ENCODE measurements around the gene MAGI3.
"Not testable (repeated sequence)": the region's sequence is repeated elsewhere in the genome, so short reads cannot be mapped to it uniquely, and the experiment has no call there.

The MAGI3 gene

DNA sequence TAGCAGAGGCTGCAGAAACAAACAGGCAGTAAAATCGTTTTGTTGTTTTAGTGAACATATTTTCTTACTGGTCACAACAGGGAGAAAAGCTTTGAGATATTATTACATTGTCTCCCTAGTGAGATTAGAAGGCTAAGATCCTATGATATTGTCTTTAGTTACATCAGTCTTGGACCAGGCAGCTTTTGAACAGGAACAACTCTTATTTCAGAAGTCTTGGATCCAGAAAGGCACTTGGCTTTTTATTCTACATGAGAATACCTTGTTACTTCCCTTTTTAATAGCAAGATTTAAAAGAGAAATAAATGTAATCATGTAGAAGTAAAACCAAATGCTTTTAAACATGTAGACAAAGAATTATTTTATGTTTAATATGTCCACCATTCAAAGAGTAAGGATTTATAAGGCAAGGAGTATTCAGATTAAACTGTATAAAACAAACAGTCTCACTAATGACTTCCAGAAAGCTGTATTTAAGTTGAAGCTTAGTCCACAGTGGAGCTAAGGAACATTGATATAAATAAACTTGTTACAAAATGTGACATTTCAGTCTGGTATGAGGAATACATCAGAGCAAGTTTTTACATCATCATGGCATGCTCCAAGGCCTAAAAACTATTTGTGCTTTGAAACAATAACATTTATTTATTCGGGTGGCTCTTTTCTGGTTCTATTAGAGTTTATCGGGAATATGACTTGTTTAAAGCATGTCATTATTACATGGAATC is 296.7 kb downstream of the MAGI3 start:
- DNase-seq (ENCODE audit: low read depth, low spot score), result no peak

DNA sequence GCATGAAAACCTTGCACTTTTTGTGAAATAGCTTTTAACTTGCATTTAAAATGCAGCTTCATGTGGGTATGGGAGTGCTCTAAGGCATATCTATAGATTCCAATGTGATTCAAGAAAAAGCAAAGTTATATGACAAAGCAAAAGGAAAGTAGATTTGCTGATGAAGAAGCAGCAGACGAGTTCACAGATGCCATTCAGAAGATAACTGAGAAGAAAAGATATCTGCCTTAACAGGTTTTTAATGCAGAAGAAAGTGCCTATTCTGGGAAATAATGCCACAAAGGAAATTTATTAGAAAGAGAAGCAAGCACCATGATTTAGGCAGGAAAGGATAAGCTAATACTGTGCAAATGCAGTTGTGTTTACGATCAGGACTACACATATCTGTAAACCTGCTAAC is 300.9 kb downstream of the MAGI3 start:
- DNase-seq (ENCODE audit: low read depth, low spot score), result no peak

DNA sequence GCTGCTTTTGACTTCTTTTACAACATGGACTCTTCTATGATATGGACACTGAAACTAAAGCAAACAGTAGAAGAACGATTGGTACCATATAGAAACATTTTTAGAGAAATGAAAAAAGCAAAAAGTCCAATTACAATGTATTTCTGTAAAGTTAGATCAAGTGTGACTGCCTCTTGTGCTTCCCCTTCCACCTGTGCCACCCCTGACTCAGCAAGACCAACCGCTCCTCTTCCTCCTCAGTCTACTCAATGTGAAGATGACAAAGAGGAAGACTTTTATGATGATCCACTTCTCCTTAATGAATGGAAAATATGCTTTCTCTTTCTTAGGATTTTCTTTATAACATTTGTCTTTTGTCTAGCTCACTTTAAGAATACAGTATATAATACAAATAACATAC is 302.0 kb downstream of the MAGI3 start:
- no peak for DNase-seq (ENCODE audit: low read depth, low spot score)

DNA sequence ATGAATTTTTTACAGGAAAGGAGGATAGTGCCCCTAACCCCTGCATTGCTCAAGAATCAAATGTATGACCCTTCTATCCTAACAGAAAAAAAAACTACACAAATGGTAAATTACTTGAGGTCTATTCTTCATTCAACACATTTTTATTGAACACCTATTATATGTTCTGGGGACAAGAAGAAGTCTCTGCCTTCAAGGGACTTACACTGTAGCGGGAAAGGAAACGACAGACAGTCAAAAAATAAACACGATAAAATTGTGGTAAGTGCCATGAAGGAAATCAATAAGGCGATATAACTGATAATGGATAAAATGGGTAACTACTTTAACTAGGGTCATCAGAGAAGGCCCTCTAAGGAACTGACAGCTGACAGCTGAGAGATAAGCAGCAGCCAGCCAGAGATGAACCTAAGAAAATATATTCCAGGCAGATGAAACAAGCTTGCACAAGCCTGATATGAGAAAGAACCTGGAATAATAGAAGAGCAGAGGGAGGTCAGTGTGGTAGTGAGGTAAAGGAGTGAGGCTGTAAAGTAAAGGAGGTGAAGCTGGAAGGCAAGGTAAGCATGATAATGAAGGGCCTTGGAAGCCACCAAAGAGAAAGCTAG is 302.6 kb downstream of the MAGI3 start:
- DNase-seq (ENCODE audit: low read depth, low spot score), result no peak

DNA sequence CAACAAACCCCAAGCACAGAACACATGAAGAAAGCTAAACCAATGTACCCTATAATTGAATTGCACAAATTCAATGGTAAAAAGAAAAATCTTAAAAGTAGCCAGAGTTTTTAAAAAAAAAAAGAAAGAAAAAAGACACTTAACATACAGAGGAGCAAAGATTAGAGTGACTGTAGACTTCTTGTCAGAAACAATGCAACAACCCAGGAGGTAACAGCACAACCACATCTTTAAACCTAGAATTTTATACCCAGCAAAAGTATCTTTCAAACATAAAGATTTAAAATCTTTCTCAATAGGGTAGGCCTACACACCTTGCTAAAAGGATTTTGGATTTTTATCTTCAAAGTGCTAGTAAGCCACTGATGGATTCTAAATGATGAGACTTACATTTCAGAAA is 304.6 kb downstream of the MAGI3 start:
- DNase-seq (ENCODE audit: low read depth, low spot score), result no peak

DNA sequence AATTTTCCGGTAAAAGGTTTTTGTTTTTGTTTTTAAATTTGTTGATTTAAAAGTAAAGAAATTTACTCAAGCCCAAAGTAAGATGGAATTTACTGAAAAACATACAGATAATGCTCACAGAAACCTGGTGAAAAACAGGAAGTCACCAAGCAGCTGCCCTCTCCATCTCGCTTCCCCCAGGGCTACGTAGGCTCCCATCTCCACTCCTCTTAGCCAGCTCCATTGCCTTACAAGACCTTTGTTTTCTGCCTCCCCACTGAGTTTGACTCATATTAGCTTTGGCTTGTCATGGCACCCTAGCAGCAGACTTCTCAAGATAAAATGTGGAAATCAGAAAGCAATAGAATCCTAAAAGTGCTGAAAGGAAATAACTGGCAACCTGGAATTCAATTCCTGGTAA is 311.1 kb downstream of the MAGI3 start:
- no peak for DNase-seq (ENCODE audit: low read depth, low spot score)

DNA sequence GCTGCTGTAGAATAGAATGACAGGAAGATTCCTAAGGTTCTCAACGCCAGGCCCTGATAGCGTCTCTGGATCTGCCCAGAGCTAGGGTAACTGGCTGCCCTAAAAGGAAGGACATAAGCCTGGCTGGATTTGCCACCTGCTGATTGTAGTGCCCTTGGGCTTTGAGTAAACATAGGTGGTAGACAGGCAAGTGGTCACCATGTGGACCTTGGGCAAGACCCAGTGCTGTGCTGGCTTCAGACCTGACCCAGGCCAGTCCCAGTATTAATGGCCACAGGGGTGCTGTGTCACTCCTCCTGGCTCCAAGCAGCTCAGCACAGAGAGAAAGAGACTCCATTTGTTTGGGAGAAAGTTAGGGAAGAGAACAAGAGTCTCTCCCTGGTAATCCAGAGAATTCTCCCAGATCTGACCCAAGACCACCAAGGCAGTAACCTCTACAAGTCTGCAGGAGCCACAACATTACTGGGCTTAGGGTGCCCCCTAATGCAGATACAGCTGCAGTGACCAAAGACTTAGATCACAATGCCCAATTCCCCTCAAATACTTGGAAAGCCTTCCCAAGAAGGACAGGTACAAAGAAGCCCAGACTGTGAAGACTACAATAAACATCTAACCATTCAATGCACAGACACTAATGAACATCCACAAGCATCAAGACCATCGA is 324.4 kb downstream of the MAGI3 start:
- no peak for DNase-seq (ENCODE audit: low read depth, low spot score)

DNA sequence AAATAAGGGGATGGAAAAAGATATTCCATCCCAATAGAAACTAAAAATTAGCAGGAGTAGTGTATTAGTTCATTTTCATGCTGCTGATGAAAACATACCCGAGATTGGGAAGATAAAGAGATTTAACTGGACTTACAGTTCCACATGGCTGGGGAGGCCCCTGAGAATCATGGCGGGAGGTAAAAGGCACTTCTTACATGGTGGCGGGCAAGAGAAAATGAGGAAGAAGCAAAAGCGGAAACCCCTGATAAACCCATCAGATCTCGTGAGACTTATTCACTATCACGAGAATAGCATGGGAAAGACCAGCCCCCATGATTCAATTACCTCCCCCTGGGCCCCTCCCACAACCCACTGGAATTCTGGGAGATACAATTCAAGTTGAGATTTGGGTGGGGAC is 327.2 kb downstream of the MAGI3 start:
- DNase-seq (ENCODE audit: low read depth, low spot score), result not testable (repeated sequence)

DNA sequence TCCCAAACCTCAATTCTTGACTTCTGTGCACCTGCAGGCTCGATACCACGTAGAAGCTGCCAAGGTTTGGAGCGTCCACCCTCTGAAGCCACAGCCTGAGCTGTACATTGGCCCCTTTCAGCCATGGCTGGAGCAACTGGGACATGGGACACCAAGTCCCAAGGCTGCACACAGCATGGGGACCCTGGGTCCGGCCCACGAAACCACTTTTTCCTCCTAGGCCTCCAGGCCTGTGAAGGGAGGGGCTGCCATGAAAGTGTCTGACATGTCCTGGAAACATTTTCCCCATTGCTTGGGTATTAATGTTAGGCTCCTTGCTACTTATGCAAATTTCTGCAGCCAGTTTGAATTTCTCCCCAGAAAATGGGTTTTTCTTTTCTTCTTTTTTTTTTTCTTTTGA is 328.3 kb downstream of the MAGI3 start:
- DNase-seq (ENCODE audit: low read depth, low spot score), result not testable (repeated sequence)

DNA sequence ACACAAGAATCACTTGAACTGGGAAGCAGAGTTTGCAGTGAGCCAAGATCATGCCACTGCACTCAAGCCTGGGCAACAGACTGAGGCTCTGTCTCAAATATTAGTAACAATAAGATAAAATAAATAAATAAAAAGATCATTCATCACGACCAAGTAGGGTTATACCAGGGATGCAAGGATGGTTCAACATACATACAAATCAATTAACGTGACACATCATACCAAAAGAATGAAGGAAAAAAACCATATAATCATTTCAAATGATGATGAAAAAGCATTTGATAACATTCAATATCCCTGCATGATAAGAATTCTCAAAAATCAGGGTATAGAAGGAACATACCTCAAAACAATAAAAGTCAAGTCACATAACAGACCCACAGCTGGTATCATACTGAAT is 330.7 kb downstream of the MAGI3 start:
- no peak for DNase-seq (ENCODE audit: low read depth, low spot score)

DNA sequence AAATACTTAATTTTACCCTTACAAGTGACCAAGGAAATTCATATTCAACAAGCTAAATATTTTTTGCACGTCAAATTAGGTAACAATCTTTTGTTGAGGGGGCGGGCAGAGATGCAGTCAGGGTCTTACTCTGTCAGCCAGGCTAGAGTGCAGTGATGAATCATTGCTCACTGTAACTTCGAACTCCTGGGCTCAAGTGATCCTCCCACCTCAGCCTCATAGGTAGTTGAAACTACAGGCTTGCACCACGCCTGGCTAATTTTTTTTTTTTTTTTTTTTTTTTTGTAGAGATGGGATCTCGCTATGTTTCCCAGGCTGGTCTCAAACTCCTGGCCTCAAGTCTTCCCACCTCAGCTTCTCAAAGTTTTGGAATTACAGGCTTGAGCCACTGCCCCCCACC is 342.5 kb downstream of the MAGI3 start:
- DNase-seq (ENCODE audit: low read depth, low spot score), result no peak

DNA sequence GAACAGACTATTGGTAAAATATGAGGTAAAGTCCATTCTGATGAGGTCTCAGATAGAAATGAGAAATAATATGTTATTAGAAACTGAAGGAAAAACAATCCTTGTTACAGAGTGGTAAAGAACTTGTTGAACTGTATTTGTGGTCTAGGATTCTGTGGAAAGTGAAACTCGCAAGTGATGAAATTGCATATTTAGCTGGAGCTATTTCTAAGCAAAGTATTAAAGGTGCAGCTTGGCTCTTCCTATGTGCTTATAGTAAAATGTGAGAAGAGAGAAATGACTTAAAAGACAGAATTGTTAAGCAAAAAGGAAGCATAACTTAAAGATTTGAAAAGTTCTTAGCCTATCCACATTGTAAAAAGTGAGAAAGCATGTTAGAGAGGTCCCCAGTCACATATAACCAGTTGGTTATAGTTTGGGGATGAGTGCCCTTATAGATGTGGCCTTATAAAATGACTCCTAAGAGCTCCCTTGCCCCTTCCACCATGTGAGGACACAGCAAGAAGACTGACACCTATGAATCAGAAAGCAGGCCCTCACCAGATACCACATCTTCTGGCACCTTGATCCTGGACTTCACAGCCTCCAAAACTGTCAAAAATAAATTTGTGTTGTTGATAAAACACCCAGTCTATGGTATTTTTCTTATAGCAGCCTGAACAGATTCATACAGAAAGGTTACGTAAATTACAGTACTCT is 344.2 kb downstream of the MAGI3 start:
- DNase-seq (ENCODE audit: low read depth, low spot score), result no peak
